HEK293 (cell line): ENCODE results near the gene APOL1.

Experiments used
- CTCF ChIA-PET: fragments of 350-600 bp; formaldehyde crosslinking; extraction: SDS; loops from one replicate; lab custom pipeline; 2021; ENCODE audit warnings: antibody characterized with exemption; lab: Yijun Ruan, JAX
- POLR2A ChIA-PET: fragments of 300-600 bp; formaldehyde crosslinking; extraction: SDS; loops from one replicate; lab custom pipeline; 2020; ENCODE audit warnings: antibody characterized with exemption, inconsistent platforms; lab: Yijun Ruan, JAX
- H3K27ac ChIP-seq: fragments of 200-500 bp; sonication (Bioruptor generic); 2 replicates; pipeline ENCODE4 v1.5.1; 2014; ENCODE audit warnings: low read depth, low read length, control low read depth, inconsistent platforms; ENCODE audit errors: extremely low read depth
- H3K36me3 ChIP-seq, 2 experiments: fragments of 200-500 bp in 1 of 2; sonication (Bioruptor generic) in 1 of 2; 1 replicate in 1 of 2; 2 replicates in 1 of 2; pipeline ENCODE4 v1.5.1; 2014 to 2017; ENCODE audit warnings: inconsistent platforms in 2 of 2, low read length in 2 of 2; ENCODE audit not compliant: control insufficient read depth in 2 of 2, insufficient read depth in 1 of 2
- H3K4me1 ChIP-seq: fragments of 200-500 bp; sonication (Bioruptor generic); 2 replicates; pipeline ENCODE4 v1.5.1; 2014; ENCODE audit warnings: mild to moderate bottlenecking, low read length, inconsistent platforms; ENCODE audit not compliant: control insufficient read depth, insufficient read depth
- H3K4me3 ChIP-seq: 2 replicates; pipeline ENCODE4 v1.5.1; 2011; ENCODE audit warnings: low read depth, mild to moderate bottlenecking, control low read depth, low read length, moderate library complexity
- H3K9me3 ChIP-seq: fragments of 200-500 bp; sonication (Bioruptor generic); 2 replicates; pipeline ENCODE4 v1.5.1; 2014; ENCODE audit warnings: low read depth, low read length, inconsistent platforms; ENCODE audit not compliant: control insufficient read depth, insufficient read depth
- BCL11A ChIP-seq: fragments of 450-650 bp; formaldehyde crosslinking; IDR thresholded peaks from 2 replicates; pipeline ENCODE4 v1.5.1; 2016; ENCODE audit warnings: low read depth, missing biosample characterization, missing genetic modification characterization
- GFI1B ChIP-seq: fragments of 450-650 bp; formaldehyde crosslinking; IDR thresholded peaks from 2 replicates; pipeline ENCODE4 v1.5.1; 2016; ENCODE audit warnings: missing biosample characterization, missing genetic modification characterization
- MEIS1 ChIP-seq: sonication (generic); formaldehyde crosslinking; IDR thresholded peaks from 2 replicates; pipeline ENCODE4 v1.8.1; 2022; ENCODE audit warnings: missing genetic modification reagents, mild to moderate bottlenecking, borderline replicate concordance
- RBAK ChIP-seq: fragments of 450-650 bp; formaldehyde crosslinking; IDR thresholded peaks from 2 replicates; pipeline ENCODE4 v1.5.1; 2016; ENCODE audit warnings: missing biosample characterization, missing genetic modification characterization
- ZBTB21 ChIP-seq: fragments of 450-650 bp; formaldehyde crosslinking; IDR thresholded peaks from 2 replicates; pipeline ENCODE4 v1.5.1; 2017; ENCODE audit warnings: missing biosample characterization, missing genetic modification characterization
- ZIC2 ChIP-seq: fragments of 450-650 bp; formaldehyde crosslinking; IDR thresholded peaks from 2 replicates; pipeline ENCODE4 v1.5.1; 2016; ENCODE audit warnings: missing biosample characterization, missing genetic modification characterization
- ZNF10 ChIP-seq: fragments of 450-650 bp; formaldehyde crosslinking; IDR thresholded peaks from 2 replicates; pipeline ENCODE4 v1.5.1; 2017; ENCODE audit warnings: missing biosample characterization, missing genetic modification characterization
- ZNF114 ChIP-seq: fragments of 450-650 bp; formaldehyde crosslinking; IDR thresholded peaks from 2 replicates; pipeline ENCODE4 v1.5.0; 2017; ENCODE audit warnings: missing biosample characterization, missing genetic modification characterization
- ZNF146 ChIP-seq: fragments of 450-650 bp; formaldehyde crosslinking; IDR thresholded peaks from 2 replicates; pipeline ENCODE4 v1.5.1; 2016; ENCODE audit warnings: missing biosample characterization, missing genetic modification characterization
- ZNF169 ChIP-seq: fragments of 450-650 bp; formaldehyde crosslinking; IDR thresholded peaks from 2 replicates; pipeline ENCODE4 v1.5.1; 2016; ENCODE audit warnings: missing biosample characterization, missing genetic modification characterization
- ZNF184 ChIP-seq: fragments of 450-650 bp; IDR thresholded peaks from 2 replicates; pipeline ENCODE4 v1.5.1; 2018; ENCODE audit warnings: missing biosample characterization, mild to moderate bottlenecking, missing genetic modification characterization
- ZNF211 ChIP-seq: fragments of 450-650 bp; formaldehyde crosslinking; IDR thresholded peaks from 2 replicates; pipeline ENCODE4 v1.5.1; 2016; ENCODE audit warnings: low read depth, missing biosample characterization, missing genetic modification characterization
- ZNF529 ChIP-seq: fragments of 450-650 bp; formaldehyde crosslinking; IDR thresholded peaks from 2 replicates; pipeline ENCODE4 v1.5.1; 2017; ENCODE audit warnings: missing genetic modification characterization, missing biosample characterization; ENCODE audit not compliant: insufficient replicate concordance
- ZNF544 ChIP-seq: fragments of 450-650 bp; formaldehyde crosslinking; IDR thresholded peaks from 2 replicates; pipeline ENCODE4 v1.5.0; 2017; ENCODE audit warnings: missing biosample characterization, missing genetic modification characterization
- ZNF585B ChIP-seq: fragments of 450-650 bp; formaldehyde crosslinking; IDR thresholded peaks from 2 replicates; pipeline ENCODE4 v1.5.1; 2016; ENCODE audit warnings: missing biosample characterization, missing genetic modification characterization
- ZNF610 ChIP-seq: fragments of 450-650 bp; formaldehyde crosslinking; IDR thresholded peaks from 2 replicates; pipeline ENCODE4 v1.5.1; 2016; ENCODE audit warnings: missing biosample characterization, missing genetic modification characterization, borderline replicate concordance
- ZNF623 ChIP-seq: fragments of 450-650 bp; formaldehyde crosslinking; IDR thresholded peaks from 2 replicates; pipeline ENCODE4 v1.5.1; 2016; ENCODE audit warnings: missing biosample characterization, missing genetic modification characterization
- ZNF624 ChIP-seq: fragments of 450-650 bp; formaldehyde crosslinking; IDR thresholded peaks from 2 replicates; pipeline ENCODE4 v1.5.1; 2017; ENCODE audit warnings: missing biosample characterization, missing genetic modification characterization
- ZNF629 ChIP-seq: fragments of 450-650 bp; formaldehyde crosslinking; IDR thresholded peaks from 2 replicates; pipeline ENCODE4 v1.5.1; 2017; ENCODE audit warnings: missing biosample characterization, missing genetic modification characterization
- ZNF660 ChIP-seq: fragments of 450-650 bp; IDR thresholded peaks from 2 replicates; pipeline ENCODE4 v1.5.1; 2018; ENCODE audit warnings: missing biosample characterization, mild to moderate bottlenecking, missing genetic modification characterization
- TF ChIP-seq, protein P1 (sequence below): fragments of 450-650 bp; formaldehyde crosslinking; IDR thresholded peaks from 2 replicates; pipeline ENCODE4 v1.5.1; 2017; ENCODE audit warnings: missing biosample characterization, missing genetic modification characterization
- TF ChIP-seq, protein P2 (sequence below): fragments of 450-650 bp; formaldehyde crosslinking; IDR thresholded peaks from 2 replicates; pipeline ENCODE4 v1.5.1; 2016; ENCODE audit warnings: missing biosample characterization, missing genetic modification characterization
- TF ChIP-seq, protein P3 (sequence below): fragments of 450-650 bp; formaldehyde crosslinking; IDR thresholded peaks from 2 replicates; pipeline ENCODE4 v1.5.1; 2016; ENCODE audit warnings: missing biosample characterization, missing genetic modification characterization
- TF ChIP-seq, protein P4 (sequence below): sonication (generic); formaldehyde crosslinking; IDR thresholded peaks from 2 replicates; pipeline ENCODE4 v1.8.1; 2022; ENCODE audit warnings: mild to moderate bottlenecking, moderate library complexity, missing genetic modification reagents
- TF ChIP-seq, protein P5 (sequence below): fragments of 450-650 bp; formaldehyde crosslinking; IDR thresholded peaks from 2 replicates; pipeline ENCODE4 v1.5.1; 2017; ENCODE audit warnings: missing biosample characterization, missing genetic modification characterization

APOL1 gene

DNA sequence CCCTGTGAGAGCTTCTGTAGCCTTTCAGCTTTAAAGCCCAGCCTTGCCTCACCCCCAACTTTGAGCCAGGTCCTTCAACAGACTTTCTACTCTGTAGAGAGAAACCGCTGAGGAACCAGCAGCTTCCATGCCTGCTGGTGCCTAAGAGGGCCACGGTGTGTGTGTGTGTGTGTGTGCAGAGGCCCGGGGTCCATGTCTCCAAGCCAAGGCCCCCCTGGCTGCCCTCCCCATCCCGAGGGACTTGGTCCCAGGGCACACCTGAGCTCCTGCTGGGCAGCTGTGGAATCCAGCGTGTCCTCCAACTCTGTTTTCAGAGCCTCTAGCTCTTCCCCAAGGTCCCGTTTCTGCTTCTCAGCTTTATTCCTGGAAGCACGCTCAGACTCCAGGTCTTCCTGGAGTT is 42.3 kb downstream of the APOL1 start (continued):
- TF ChIP-seq, protein P1, sequence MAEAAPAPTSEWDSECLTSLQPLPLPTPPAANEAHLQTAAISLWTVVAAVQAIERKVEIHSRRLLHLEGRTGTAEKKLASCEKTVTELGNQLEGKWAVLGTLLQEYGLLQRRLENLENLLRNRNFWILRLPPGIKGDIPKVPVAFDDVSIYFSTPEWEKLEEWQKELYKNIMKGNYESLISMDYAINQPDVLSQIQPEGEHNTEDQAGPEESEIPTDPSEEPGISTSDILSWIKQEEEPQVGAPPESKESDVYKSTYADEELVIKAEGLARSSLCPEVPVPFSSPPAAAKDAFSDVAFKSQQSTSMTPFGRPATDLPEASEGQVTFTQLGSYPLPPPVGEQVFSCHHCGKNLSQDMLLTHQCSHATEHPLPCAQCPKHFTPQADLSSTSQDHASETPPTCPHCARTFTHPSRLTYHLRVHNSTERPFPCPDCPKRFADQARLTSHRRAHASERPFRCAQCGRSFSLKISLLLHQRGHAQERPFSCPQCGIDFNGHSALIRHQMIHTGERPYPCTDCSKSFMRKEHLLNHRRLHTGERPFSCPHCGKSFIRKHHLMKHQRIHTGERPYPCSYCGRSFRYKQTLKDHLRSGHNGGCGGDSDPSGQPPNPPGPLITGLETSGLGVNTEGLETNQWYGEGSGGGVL, result no peak
- TF ChIP-seq ZIC2 (no peak), MEIS1 (CRISPR knock-in tag) (no peak), ZNF529 (no peak), GFI1B (no peak), ZNF184 (no peak), ZNF610 (tag by site-specific recombination) (no peak), ZNF10 (tag by site-specific recombination) (no peak), ZNF623 (tag by site-specific recombination) (no peak), ZNF169 (no peak), ZNF624 (tag by site-specific recombination) (no peak)

DNA sequence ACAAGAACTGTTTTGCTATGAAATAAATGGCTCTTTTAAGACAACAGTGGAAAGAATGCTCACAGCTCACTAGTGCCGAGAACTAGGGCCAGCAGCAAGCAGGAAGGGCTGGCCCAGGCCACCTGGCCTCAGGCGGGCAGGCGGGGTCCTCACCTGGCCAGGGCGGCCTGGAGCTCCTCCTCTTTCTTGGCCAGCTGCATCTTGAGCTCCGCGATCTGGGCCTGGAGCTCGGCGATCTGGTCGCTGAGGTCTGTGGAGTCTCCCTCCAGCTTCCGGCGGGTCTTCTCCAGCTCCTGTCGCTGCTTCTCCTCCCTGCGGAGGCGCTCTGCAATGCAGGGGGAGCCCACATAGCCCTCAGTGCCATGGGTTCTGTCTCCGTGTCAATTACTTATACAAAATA is 43.8 kb downstream of the APOL1 start:
- Histone ChIP-seq H3K36me3 (peaks cover 27 to 100% of the 10 kb centered on the region in 2 experiments), H3K9me3 (no peaks in the 10 kb centered on the region), H3K4me1 (no peaks in the 10 kb centered on the region), H3K4me3 (no peak overlapping the region), H3K27ac (no peak overlapping the region)
- TF ChIP-seq RBAK (no peak), ZNF660 (tag by site-specific recombination) (no peak)
- CTCF ChIA-PET, result interaction anchor here (1.1 to 6.0 kb wide), 5 partner anchors 12 to 190 kb away, joined by 3 to 47 read pairs (median 5); no protein-coding TSS in a partner anchor
- POLR2A ChIA-PET, result interaction anchor here (0.7 to 0.9 kb wide), 2 partner anchors 12 to 178 kb away, joined by 3 read pairs; no protein-coding TSS in a partner anchor

DNA sequence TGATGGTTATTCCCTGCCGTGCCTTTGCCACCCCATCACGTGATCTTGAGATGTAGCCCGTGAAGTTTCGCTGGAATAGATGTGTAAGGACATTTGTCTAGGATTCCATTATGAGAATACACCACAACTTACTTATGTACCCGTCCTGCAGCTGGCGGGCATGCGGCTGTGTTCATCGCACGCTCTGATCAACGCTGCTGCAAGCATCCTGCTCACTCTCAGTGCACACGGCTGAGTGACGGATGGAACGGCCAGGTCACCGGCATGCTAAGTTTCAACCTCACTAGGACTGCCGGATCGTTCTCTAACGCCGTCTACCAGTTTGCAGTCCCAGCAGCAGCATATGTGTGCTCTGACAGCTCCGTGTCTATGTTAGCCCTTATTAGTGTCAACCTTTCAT is 44.6 kb downstream of the APOL1 start:
- ChIA-PET CTCF (interaction anchor here (1.3 to 7.5 kb wide), 5 partner anchors 12 to 189 kb away, joined by 3 to 132 read pairs (median 8); no protein-coding TSS in a partner anchor), POLR2A (no interaction called here)
- H3K36me3 ChIP-seq, result peaks cover 29 to 99% of the 10 kb centered on the region in 2 experiments
- no peak overlapping the region for H3K4me3 ChIP-seq
- H3K27ac ChIP-seq, result no peak overlapping the region
- H3K4me1 ChIP-seq, result no peaks in the 10 kb centered on the region
- no peaks in the 10 kb centered on the region for H3K9me3 ChIP-seq
- TF ChIP-seq ZIC2, result no peak
- TF ChIP-seq ZNF529, result no peak
- TF ChIP-seq ZBTB21 (tag by site-specific recombination), result no peak
- no peak for TF ChIP-seq ZNF544 (tag by site-specific recombination)

DNA sequence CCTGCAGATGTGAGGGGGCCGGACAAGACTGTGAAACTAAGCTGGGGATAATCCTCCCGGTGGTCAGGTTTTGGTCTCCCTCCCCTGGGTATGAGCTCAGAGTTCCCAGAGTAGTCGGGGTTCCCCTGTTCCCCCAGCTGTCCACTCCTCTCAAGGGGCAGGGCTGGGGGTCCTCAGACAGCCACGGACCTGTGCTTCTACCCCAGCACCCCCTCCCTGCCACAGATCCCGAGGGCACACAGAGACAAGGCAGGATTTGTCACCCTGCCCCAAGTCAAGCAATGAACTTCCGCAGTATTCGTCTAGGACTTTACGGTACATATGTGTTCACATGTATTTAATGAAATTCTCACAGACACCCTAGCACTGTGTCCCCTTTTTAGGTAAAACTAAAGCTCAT is 45.2 kb downstream of the APOL1 start:
- H3K9me3 ChIP-seq, result no peaks in the 10 kb centered on the region
- CTCF ChIA-PET, result interaction anchor here (0.7 to 7.5 kb wide), 7 partner anchors 9 to 188 kb away, joined by 3 to 132 read pairs (median 6); no protein-coding TSS in a partner anchor
- H3K4me1 ChIP-seq, result no peaks in the 10 kb centered on the region
- H3K36me3 ChIP-seq, result peaks cover 24 to 99% of the 10 kb centered on the region in 2 experiments
- no peak overlapping the region for H3K4me3 ChIP-seq
- no peak overlapping the region for H3K27ac ChIP-seq
- POLR2A ChIA-PET, result interaction anchor here (0.6 to 0.9 kb wide), 2 partner anchors 11 to 90 kb away, joined by 3 to 4 read pairs; partner anchors contain the start of gene MYH9
- no peak for TF ChIP-seq ZNF585B (tag by site-specific recombination)
- TF ChIP-seq, protein P2, sequence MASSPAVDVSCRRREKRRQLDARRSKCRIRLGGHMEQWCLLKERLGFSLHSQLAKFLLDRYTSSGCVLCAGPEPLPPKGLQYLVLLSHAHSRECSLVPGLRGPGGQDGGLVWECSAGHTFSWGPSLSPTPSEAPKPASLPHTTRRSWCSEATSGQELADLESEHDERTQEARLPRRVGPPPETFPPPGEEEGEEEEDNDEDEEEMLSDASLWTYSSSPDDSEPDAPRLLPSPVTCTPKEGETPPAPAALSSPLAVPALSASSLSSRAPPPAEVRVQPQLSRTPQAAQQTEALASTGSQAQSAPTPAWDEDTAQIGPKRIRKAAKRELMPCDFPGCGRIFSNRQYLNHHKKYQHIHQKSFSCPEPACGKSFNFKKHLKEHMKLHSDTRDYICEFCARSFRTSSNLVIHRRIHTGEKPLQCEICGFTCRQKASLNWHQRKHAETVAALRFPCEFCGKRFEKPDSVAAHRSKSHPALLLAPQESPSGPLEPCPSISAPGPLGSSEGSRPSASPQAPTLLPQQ (tag by site-specific recombination), result no peak
- no peak for TF ChIP-seq ZNF114 (tag by site-specific recombination)
- TF ChIP-seq BCL11A, result no peak
- TF ChIP-seq, protein P3, sequence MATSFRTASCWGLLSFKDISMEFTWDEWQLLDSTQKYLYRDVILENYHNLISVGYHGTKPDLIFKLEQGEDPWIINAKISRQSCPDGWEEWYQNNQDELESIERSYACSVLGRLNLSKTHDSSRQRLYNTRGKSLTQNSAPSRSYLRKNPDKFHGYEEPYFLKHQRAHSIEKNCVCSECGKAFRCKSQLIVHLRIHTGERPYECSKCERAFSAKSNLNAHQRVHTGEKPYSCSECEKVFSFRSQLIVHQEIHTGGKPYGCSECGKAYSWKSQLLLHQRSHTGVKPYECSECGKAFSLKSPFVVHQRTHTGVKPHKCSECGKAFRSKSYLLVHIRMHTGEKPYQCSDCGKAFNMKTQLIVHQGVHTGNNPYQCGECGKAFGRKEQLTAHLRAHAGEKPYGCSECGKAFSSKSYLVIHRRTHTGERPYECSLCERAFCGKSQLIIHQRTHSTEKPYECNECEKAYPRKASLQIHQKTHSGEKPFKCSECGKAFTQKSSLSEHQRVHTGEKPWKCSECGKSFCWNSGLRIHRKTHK (tag by site-specific recombination), result no peak
- no peak for TF ChIP-seq ZNF629 (tag by site-specific recombination)
- TF ChIP-seq ZNF211 (tag by site-specific recombination), result no peak
- TF ChIP-seq, protein P4, sequence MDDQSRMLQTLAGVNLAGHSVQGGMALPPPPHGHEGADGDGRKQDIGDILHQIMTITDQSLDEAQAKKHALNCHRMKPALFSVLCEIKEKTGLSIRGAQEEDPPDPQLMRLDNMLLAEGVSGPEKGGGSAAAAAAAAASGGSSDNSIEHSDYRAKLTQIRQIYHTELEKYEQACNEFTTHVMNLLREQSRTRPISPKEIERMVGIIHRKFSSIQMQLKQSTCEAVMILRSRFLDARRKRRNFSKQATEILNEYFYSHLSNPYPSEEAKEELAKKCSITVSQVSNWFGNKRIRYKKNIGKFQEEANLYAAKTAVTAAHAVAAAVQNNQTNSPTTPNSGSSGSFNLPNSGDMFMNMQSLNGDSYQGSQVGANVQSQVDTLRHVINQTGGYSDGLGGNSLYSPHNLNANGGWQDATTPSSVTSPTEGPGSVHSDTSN (CRISPR knock-in tag), result no peak
- TF ChIP-seq ZNF146 (tag by site-specific recombination), result no peak
- TF ChIP-seq, protein P5, sequence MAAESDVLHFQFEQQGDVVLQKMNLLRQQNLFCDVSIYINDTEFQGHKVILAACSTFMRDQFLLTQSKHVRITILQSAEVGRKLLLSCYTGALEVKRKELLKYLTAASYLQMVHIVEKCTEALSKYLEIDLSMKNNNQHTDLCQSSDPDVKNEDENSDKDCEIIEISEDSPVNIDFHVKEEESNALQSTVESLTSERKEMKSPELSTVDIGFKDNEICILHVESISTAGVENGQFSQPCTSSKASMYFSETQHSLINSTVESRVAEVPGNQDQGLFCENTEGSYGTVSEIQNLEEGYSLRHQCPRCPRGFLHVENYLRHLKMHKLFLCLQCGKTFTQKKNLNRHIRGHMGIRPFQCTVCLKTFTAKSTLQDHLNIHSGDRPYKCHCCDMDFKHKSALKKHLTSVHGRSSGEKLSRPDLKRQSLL (tag by site-specific recombination), result no peak
